KMS-11 (cell line): ENCODE results near the gene FREY1.

ENCODE experiments used
- H2AFZ ChIP-seq: fragments of 200-600 bp; sonication (generic); 2 replicates; pipeline ENCODE4 v1.6.1; 2016; ENCODE audit warnings: antibody characterized with exemption, mixed run types, low read depth
- H3K27ac ChIP-seq: fragments of 200-600 bp; sonication (generic); 2 replicates; pipeline ENCODE4 v1.6.1; 2016; ENCODE audit warnings: mild to moderate bottlenecking, mixed run types
- H3K27me3 ChIP-seq: fragments of 200-600 bp; sonication (generic); 2 replicates; pipeline ENCODE4 v1.6.1; 2017; ENCODE audit warnings: mild to moderate bottlenecking, low read depth, mixed run types, moderate library complexity; ENCODE audit not compliant: insufficient read depth
- H3K36me3 ChIP-seq: fragments of 200-600 bp; sonication (generic); 2 replicates; pipeline ENCODE4 v1.6.1; 2017; ENCODE audit warnings: mild to moderate bottlenecking, mixed run types; ENCODE audit not compliant: insufficient read depth
- H3K4me1 ChIP-seq: fragments of 200-600 bp; sonication (generic); 2 replicates; pipeline ENCODE4 v1.6.1; 2016; ENCODE audit warnings: mild to moderate bottlenecking, low read depth, mixed run types; ENCODE audit not compliant: poor library complexity, severe bottlenecking
- H3K4me2 ChIP-seq: fragments of 200-600 bp; sonication (generic); 2 replicates; pipeline ENCODE4 v1.7.0; 2016; ENCODE audit warnings: mild to moderate bottlenecking, mixed run types
- H3K4me3 ChIP-seq: fragments of 200-600 bp; sonication (generic); IDR thresholded peaks from 2 replicates; pipeline ENCODE4 v1.6.1; 2017; ENCODE audit warnings: low read depth, low read length, mixed read lengths; ENCODE audit not compliant: insufficient read depth
- H3K79me2 ChIP-seq: fragments of 200-600 bp; sonication (generic); 2 replicates; pipeline ENCODE4 v1.6.1; 2016; ENCODE audit warnings: low read depth, mixed run types; ENCODE audit not compliant: insufficient read depth
- H3K9ac ChIP-seq: fragments of 200-600 bp; sonication (generic); 2 replicates; pipeline ENCODE4 v1.6.1; 2016; ENCODE audit warnings: mild to moderate bottlenecking, mixed run types
- H4K20me1 ChIP-seq: fragments of 200-600 bp; sonication (generic); 2 replicates; pipeline ENCODE4 v1.6.1; 2016; ENCODE audit warnings: mild to moderate bottlenecking, mixed run types; ENCODE audit not compliant: insufficient read depth
- CTCF ChIP-seq: fragments of 200-600 bp; sonication (generic); conservative IDR thresholded peaks from 2 replicates; pipeline ENCODE4 v1.6.1; 2017; ENCODE audit warnings: low read depth, mild to moderate bottlenecking, antibody characterized with exemption, low read length, moderate library complexity, mixed read lengths

Gene FREY1

GRCh38 chr11:45871638-45872037, 35.4 kb downstream of the FREY1 start:
- no peak overlapping the region for H3K9ac ChIP-seq
- H2AFZ ChIP-seq, result no peak overlapping the region
- H3K79me2 ChIP-seq, result no peaks in the 10 kb centered on the region
- no peaks in the 10 kb centered on the region for H3K36me3 ChIP-seq
- H3K27ac ChIP-seq, result no peak overlapping the region
- no peak for TF ChIP-seq CTCF
- H3K27me3 ChIP-seq, result no peaks in the 10 kb centered on the region
- no peak overlapping the region for H3K4me2 ChIP-seq
- no peaks in the 10 kb centered on the region for H3K4me1 ChIP-seq
- H3K4me3 ChIP-seq, result no peak overlapping the region
- no peaks in the 10 kb centered on the region for H4K20me1 ChIP-seq

- H4K20me1 ChIP-seq, result no peaks in the 10 kb centered on the region
- no peak overlapping the region for H2AFZ ChIP-seq
- no peak overlapping the region for H3K27ac ChIP-seq
- no peak overlapping the region for H3K4me3 ChIP-seq
- no peaks in the 10 kb centered on the region for H3K79me2 ChIP-seq
- H3K36me3 ChIP-seq, result no peaks in the 10 kb centered on the region
- no peaks in the 10 kb centered on the region for H3K27me3 ChIP-seq
- no peak overlapping the region for H3K4me2 ChIP-seq
- TF ChIP-seq CTCF, result no peak
- no peak overlapping the region for H3K9ac ChIP-seq
- no peaks in the 10 kb centered on the region for H3K4me1 ChIP-seq
These were observed 36.4 kb downstream of the FREY1 start for GRCh38 chr11:45870706-45871105.

GRCh38 chr11:45869551-45869950, 37.5 kb downstream of the FREY1 start:
- no peaks in the 10 kb centered on the region for H3K4me1 ChIP-seq
- no peaks in the 10 kb centered on the region for H3K36me3 ChIP-seq
- TF ChIP-seq CTCF, result no peak
- no peaks in the 10 kb centered on the region for H3K79me2 ChIP-seq
- H3K27me3 ChIP-seq, result no peaks in the 10 kb centered on the region
- no peak overlapping the region for H2AFZ ChIP-seq
- no peak overlapping the region for H3K9ac ChIP-seq
- no peak overlapping the region for H3K27ac ChIP-seq
- H3K4me3 ChIP-seq, result no peak overlapping the region
- no peaks in the 10 kb centered on the region for H4K20me1 ChIP-seq
- H3K4me2 ChIP-seq, result no peak overlapping the region

GRCh38 chr11:45864041-45864440, 43.0 kb downstream of the FREY1 start:
- Histone ChIP-seq H3K4me2 (no peak overlapping the region), H2AFZ (no peak overlapping the region), H3K79me2 (no peaks in the 10 kb centered on the region), H3K36me3 (no peaks in the 10 kb centered on the region), H3K4me3 (no peak overlapping the region), H3K4me1 (peaks cover 1% of the 10 kb centered on the region), H4K20me1 (no peaks in the 10 kb centered on the region), H3K27ac (no peak overlapping the region), H3K27me3 (no peaks in the 10 kb centered on the region), H3K9ac (no peak overlapping the region)
- TF ChIP-seq CTCF, result no peak
